Gastroesophageal sphincter (tissue), 4 donors: ENCODE results near the gene GAP43. TPM values are rescaled to one million over a fixed set of nuclear protein-coding genes. Genes with fewer than 3 reads are reported as not detected.
A peak's percentile ranks its signal among the peaks of the same experiment; 100 is the strongest.

Experiments used
- ATAC-seq: fragments of 150-250 bp; one replicate; pipeline ENCODE4 v1.9.1; 2016; ENCODE audit warnings: mild to moderate bottlenecking, moderate library complexity
- H3K27ac ChIP-seq, 4 donors: fragments of 200-600 bp; sonication (generic) in 3 of 4; 1 replicate in 3 of 4; 2 replicates in 1 of 4; pipeline ENCODE4 v1.5.1; 2016 to 2019
- H3K27me3 ChIP-seq: fragments of 200-600 bp; sonication (generic); one replicate; pipeline ENCODE4 v1.5.1; 2019
- H3K36me3 ChIP-seq, 2 donors: fragments of 200-600 bp; sonication (generic); one replicate each; pipeline ENCODE4 v1.5.1; 2019; ENCODE audit warnings: control low read depth in 1 of 2
- H3K4me1 ChIP-seq, 3 donors: fragments of 200-600 bp; sonication (generic); 1 replicate in 2 of 3; 2 replicates in 1 of 3; pipeline ENCODE4 v1.5.1; 2016 to 2019; ENCODE audit warnings: control low read depth in 2 of 3
- H3K4me3 ChIP-seq, 2 donors: fragments of 200-600 bp; sonication (generic); one replicate each; pipeline ENCODE4 v1.5.1; 2019; ENCODE audit warnings: mild to moderate bottlenecking in 1 of 2, moderate library complexity in 1 of 2
- H3K9me3 ChIP-seq, 3 donors: fragments of 200-600 bp; sonication (generic); one replicate each; pipeline ENCODE4 v1.5.1; 2017 to 2019; ENCODE audit warnings: control low read depth in 2 of 3
- EP300 ChIP-seq: sonication (generic); formaldehyde crosslinking; IDR thresholded peaks from one replicate; pipeline ENCODE4 v1.6.1; 2017; ENCODE audit warnings: antibody characterized with exemption, mild to moderate bottlenecking
- POLR2A ChIP-seq, 2 donors: fragments of 450-650 bp; IDR thresholded peaks; one replicate each; pipeline ENCODE4 v1.6.1; 2017; ENCODE audit warnings: antibody characterized with exemption in 2 of 2, mild to moderate bottlenecking in 2 of 2, moderate library complexity in 1 of 2
- POLR2AphosphoS5 ChIP-seq: sonication (generic); formaldehyde crosslinking; IDR thresholded peaks from one replicate; pipeline ENCODE4 v1.6.1; 2017; ENCODE audit warnings: antibody characterized with exemption
- WGBS, 2 donors: methylation state at CpG; one replicate each; pipeline ENCODE4 v1.1.5; 2018; ENCODE audit warnings: low coverage in 1 of 2; 5-methylcytosine and 5-hydroxymethylcytosine counted together
- total RNA-seq, 4 donors: library from RNA; depleted of rRNA; stranded (reverse); fragments of >200 nt; gene quantifications; one replicate each; pipeline ENCODE4 v1.1.0, GENCODE V29; 2016
- TF ChIP-seq, protein P1 (sequence below), 4 experiments: fragments of 200-600 bp in 2 of 4; fragments of 450-650 bp in 2 of 4; sonication (generic) in 1 of 4; IDR thresholded peaks; one replicate each; pipeline ENCODE4 v1.5.1; 2017 to 2019; ENCODE audit warnings: antibody characterized with exemption in 4 of 4, mild to moderate bottlenecking in 2 of 4, moderate library complexity in 2 of 4

The GAP43 gene
- total RNA-seq, 4 donors from 2014 or later = 0.47 to 2.7 (median 1.6) TPM

DNA sequence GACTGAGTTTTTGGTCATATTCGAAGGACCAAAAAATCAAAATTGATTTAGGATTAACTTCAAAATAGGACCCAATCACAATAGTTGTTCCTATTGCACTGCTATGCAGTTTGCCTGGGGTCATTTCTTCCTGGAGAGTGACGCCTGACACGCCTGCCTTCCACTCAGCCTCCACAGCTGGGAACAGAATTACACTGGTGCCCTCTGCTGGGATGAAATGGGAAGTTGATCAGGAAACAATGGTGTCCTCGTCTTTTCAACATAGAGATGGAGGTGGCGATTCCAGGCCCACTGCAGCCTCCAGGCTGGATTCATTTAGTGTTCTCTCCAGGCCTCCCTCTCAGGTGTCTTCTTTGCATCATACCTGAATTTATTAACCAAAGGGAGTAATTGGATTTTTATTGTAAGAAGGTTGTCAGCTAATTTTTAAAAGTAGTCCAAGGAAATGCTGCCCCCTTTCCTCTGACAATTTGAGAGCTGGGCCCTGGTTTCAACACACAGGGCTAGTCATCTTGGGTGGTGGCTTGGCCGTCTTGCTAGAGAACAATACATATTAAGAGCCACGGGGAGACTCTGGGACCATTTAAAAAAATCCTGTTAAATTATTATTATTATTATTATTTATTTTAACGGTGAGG, 69.7 kb downstream of the GAP43 start:
- Histone ChIP-seq H3K4me3 (no peak overlapping the region), H3K36me3 (no peaks in the 10 kb centered on the region), H3K27me3 (no peaks in the 10 kb centered on the region), H3K27ac (no peak overlapping the region), H3K4me1 (peaks cover 0 to 10% (median 0%) of the 10 kb centered on the region in 3 donors), H3K9me3 (no peaks in the 10 kb centered on the region)
- TF ChIP-seq POLR2AphosphoS5 (no peak), POLR2A (IDR thresholded peaks at IDR 0.05) (no peak), EP300 (no peak)
- TF ChIP-seq, protein P1, sequence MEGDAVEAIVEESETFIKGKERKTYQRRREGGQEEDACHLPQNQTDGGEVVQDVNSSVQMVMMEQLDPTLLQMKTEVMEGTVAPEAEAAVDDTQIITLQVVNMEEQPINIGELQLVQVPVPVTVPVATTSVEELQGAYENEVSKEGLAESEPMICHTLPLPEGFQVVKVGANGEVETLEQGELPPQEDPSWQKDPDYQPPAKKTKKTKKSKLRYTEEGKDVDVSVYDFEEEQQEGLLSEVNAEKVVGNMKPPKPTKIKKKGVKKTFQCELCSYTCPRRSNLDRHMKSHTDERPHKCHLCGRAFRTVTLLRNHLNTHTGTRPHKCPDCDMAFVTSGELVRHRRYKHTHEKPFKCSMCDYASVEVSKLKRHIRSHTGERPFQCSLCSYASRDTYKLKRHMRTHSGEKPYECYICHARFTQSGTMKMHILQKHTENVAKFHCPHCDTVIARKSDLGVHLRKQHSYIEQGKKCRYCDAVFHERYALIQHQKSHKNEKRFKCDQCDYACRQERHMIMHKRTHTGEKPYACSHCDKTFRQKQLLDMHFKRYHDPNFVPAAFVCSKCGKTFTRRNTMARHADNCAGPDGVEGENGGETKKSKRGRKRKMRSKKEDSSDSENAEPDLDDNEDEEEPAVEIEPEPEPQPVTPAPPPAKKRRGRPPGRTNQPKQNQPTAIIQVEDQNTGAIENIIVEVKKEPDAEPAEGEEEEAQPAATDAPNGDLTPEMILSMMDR (IDR thresholded peaks at IDR 0.05) = peak; percentile 54 to 88 (median 76)
- peak; percentile 81 for ATAC-seq
- 19 to 37% methylated on average over 4 to 8 of the region's 8 CpGs for WGBS, 2 donors

DNA sequence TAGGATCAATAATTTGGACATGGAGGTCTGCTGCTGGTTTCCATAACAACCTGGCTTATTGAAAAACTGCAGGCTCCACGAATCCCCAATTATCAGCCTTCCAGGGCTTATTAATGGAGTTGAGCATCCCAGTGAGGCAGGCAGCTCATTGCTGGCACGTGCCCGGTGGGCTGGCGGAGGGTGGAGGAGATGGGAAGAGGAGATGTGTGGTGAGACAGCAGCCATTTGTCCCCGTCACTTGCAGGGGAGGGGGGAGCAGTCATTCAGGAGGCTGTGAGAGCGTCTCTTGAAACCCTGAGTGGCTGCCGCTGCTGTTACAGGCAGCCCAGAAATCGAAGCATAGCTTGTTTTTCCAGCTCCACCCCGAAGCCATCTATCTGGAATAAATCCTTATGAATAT, 70.6 kb downstream of the GAP43 start:
- Histone ChIP-seq H3K36me3 (no peaks in the 10 kb centered on the region), H3K4me1 (peaks cover 0 to 10% (median 0%) of the 10 kb centered on the region in 3 donors), H3K9me3 (no peaks in the 10 kb centered on the region), H3K27me3 (no peaks in the 10 kb centered on the region), H3K4me3 (no peak overlapping the region), H3K27ac (no peak overlapping the region)
- WGBS, 2 donors = 71 to 76% methylated on average over 4 to 9 of the region's 9 CpGs
- TF ChIP-seq POLR2AphosphoS5 (no peak), POLR2A (IDR thresholded peaks at IDR 0.05) (no peak), EP300 (no peak)
- TF ChIP-seq, protein P1 (IDR thresholded peaks at IDR 0.05) = no peak
- no peak for ATAC-seq

DNA sequence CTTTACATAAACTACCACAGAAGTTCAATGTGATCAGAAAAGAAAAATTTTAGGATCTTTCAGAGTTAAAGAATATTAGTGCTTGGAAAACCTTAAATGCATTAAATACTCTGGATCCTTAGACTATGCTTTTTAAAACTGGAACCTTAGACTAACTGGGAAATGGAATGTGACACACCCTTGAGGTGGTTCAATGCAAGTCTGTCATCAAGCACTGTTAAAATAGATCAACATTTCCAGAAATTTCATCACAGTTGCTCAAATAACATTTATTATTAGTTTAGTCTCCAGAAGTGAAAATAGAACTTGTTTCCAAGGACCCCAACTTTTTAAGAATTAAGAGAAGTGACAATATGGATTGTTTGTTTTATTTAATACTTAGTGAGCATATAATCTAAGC, 71.8 kb downstream of the GAP43 start:
- no peak for TF ChIP-seq EP300
- TF ChIP-seq, protein P1 (IDR thresholded peaks at IDR 0.05) = no peak
- TF ChIP-seq POLR2A (IDR thresholded peaks at IDR 0.05) = no peak
- TF ChIP-seq POLR2AphosphoS5 = no peak

DNA sequence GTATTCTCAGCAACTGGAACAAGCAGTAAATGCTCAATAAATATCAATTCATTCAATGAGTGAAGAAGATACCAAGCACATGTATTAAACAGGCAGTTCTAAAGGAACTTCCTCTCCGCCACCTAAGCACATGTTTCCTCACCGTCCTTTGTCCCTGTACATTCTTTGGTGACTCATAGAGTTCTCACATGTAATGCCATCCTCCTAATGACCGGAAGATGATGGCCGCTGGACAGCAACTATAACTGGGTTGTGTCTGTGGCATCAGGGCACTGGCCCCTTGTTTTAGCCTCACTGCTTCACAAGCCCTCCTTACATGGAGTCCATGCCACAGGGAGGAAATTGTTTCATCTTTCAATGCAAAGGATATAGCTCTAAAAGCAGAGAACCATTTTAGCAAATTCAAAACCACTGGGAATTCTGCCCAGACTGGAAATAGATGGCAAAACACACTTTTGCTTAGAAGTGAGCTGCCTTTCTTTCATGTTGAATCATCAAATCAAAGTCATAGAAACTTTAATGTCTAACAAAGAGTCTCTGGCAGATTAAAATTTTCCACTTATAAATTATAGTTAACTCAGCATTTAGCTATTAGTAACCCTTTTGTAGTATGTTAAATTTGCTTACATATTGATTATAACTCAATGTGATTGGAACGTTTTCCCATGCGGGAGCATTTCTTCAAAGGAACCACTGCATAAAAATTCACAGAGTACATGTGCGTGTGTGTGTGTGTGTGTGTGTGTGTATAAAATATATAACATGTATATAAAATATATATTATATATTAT, 74.1 kb downstream of the GAP43 start:
- no peaks in the 10 kb centered on the region for H3K36me3 ChIP-seq
- no peaks in the 10 kb centered on the region for H3K9me3 ChIP-seq
- H3K4me3 ChIP-seq = no peak overlapping the region
- no peak for ATAC-seq
- H3K4me1 ChIP-seq = peaks cover 0 to 26% (median 3%) of the 10 kb centered on the region in 3 donors
- WGBS, 2 donors = 91 to 92% methylated on average over 5 of the region's 7 CpGs
- H3K27me3 ChIP-seq = no peaks in the 10 kb centered on the region
- no peak overlapping the region for H3K27ac ChIP-seq
- no peak for TF ChIP-seq EP300
- no peak for TF ChIP-seq POLR2AphosphoS5
- TF ChIP-seq, protein P1 (IDR thresholded peaks at IDR 0.05) = no peak
- TF ChIP-seq POLR2A (IDR thresholded peaks at IDR 0.05) = no peak

More for the DNA sequence above, 71.8 kb downstream of the GAP43 start:
- Histone ChIP-seq H3K4me3 (no peak overlapping the region), H3K36me3 (no peaks in the 10 kb centered on the region), H3K27ac (no peak overlapping the region), H3K27me3 (no peaks in the 10 kb centered on the region), H3K4me1 (peaks cover 0 to 20% (median 3%) of the 10 kb centered on the region in 3 donors), H3K9me3 (no peaks in the 10 kb centered on the region)
- no peak for ATAC-seq
